Hepatocyte (in vitro differentiated cells): ENCODE data around the gene TRIM44. TPM values are rescaled to one million over a fixed set of nuclear protein-coding genes. Genes with fewer than 3 reads are reported as not detected.

Experiments
- DNase-seq: peaks from one replicate; pipeline ENCODE4 v3.0.0-alpha.2; 2016; ENCODE audit warnings: low spot score
- H2AFZ ChIP-seq: fragments of 200-600 bp; sonication (generic); 2 replicates; pipeline ENCODE4 v1.6.0; 2016; ENCODE audit warnings: antibody characterized with exemption, mild to moderate bottlenecking
- H3K27ac ChIP-seq: fragments of 200-600 bp; sonication (generic); 2 replicates; pipeline ENCODE4 v1.5.1; 2016; ENCODE audit warnings: mild to moderate bottlenecking
- H3K27me3 ChIP-seq: fragments of 200-600 bp; sonication (generic); 2 replicates; pipeline ENCODE4 v1.6.1; 2016
- H3K36me3 ChIP-seq: fragments of 200-600 bp; sonication (generic); replicated peaks from 2 replicates; pipeline ENCODE4 v1.5.1; 2016; ENCODE audit warnings: low read depth; ENCODE audit not compliant: insufficient read depth
- H3K4me1 ChIP-seq: fragments of 200-600 bp; sonication (generic); 2 replicates; pipeline ENCODE4 v1.5.1; 2016; ENCODE audit warnings: mild to moderate bottlenecking, moderate library complexity; ENCODE audit not compliant: insufficient read depth
- H3K4me2 ChIP-seq: fragments of 200-600 bp; sonication (generic); 2 replicates; pipeline ENCODE4 v1.6.0; 2016
- H3K4me3 ChIP-seq: fragments of 200-600 bp; sonication (generic); 2 replicates; pipeline ENCODE4 v1.5.1; 2016; ENCODE audit warnings: mild to moderate bottlenecking
- H3K79me2 ChIP-seq: fragments of 200-600 bp; sonication (generic); 2 replicates; pipeline ENCODE4 v1.6.0; 2017; ENCODE audit warnings: mild to moderate bottlenecking
- H3K9me2 ChIP-seq: fragments of 200-600 bp; sonication (generic); replicated peaks from 2 replicates; pipeline ENCODE4 v1.6.0; 2017; ENCODE audit warnings: mild to moderate bottlenecking; ENCODE audit not compliant: insufficient read depth
- H3K9me3 ChIP-seq: fragments of 200-600 bp; sonication (generic); 2 replicates; pipeline ENCODE4 v1.5.1; 2016; ENCODE audit warnings: low read depth, mild to moderate bottlenecking
- H4K20me1 ChIP-seq: fragments of 200-600 bp; sonication (generic); 2 replicates; pipeline ENCODE4 v1.6.0; 2016; ENCODE audit warnings: mild to moderate bottlenecking; ENCODE audit not compliant: insufficient read depth, poor library complexity, severe bottlenecking
- CTCF ChIP-seq: fragments of 200-600 bp; sonication (generic); IDR thresholded peaks from 2 replicates; pipeline ENCODE4 v1.5.1; 2016; ENCODE audit warnings: antibody characterized with exemption, mild to moderate bottlenecking; ENCODE audit not compliant: poor library complexity
- EZH2 ChIP-seq: fragments of 200-600 bp; sonication (generic); IDR thresholded peaks from 2 replicates; pipeline ENCODE4 v1.6.1; 2016; ENCODE audit warnings: antibody characterized with exemption, mild to moderate bottlenecking, borderline replicate concordance
- EZH2phosphoT487 ChIP-seq: fragments of 200-600 bp; sonication (generic); IDR thresholded peaks from one replicate; pipeline ENCODE4 v1.6.1; 2018; ENCODE audit warnings: antibody characterized with exemption, mild to moderate bottlenecking, low read depth, moderate library complexity; ENCODE audit not compliant: unreplicated experiment, severe bottlenecking
- WGBS: methylation state at CpG from one replicate; pipeline ENCODE4 v1.1.6; 2016; ENCODE audit warnings: low lambda C conversion rate; ENCODE audit errors: missing lambda C conversion rate; 5-methylcytosine and 5-hydroxymethylcytosine counted together
- polyA plus RNA-seq: library from polyadenylated mRNA; unstranded; fragments of >200 nt; fragmentation: Nextera tagmentation; extraction: Ambion mirVana; gene quantifications from 2 replicates; pipeline ENCODE4 v1.2.1, GENCODE V29; 2016
- total RNA-seq: library from RNA; depleted of rRNA; stranded (reverse); fragments of >200 nt; gene quantifications from 2 replicates; pipeline ENCODE4 v1.2.3, GENCODE V29; 2014

The TRIM44 gene
- total and polyA plus RNA-seq, 2 experiments from 2014 or later, result 20.8 to 43.2 TPM

- no peak for DNase-seq
- 98% methylated on average over 15 of the region's 15 CpGs for WGBS
- no peaks in the 10 kb centered on the region for H3K79me2 ChIP-seq
- no peaks in the 10 kb centered on the region for H3K36me3 ChIP-seq
- no peaks in the 10 kb centered on the region for H4K20me1 ChIP-seq
- no peaks in the 10 kb centered on the region for H3K9me2 ChIP-seq
- H3K9me3 ChIP-seq, result no peaks in the 10 kb centered on the region
- H3K4me3 ChIP-seq, result no peak overlapping the region
- no peak for TF ChIP-seq EZH2phosphoT487
- no peak for TF ChIP-seq EZH2
- no peak for TF ChIP-seq CTCF
- no peak overlapping the region for H3K27ac ChIP-seq
- no peak overlapping the region for H2AFZ ChIP-seq
- no peaks in the 10 kb centered on the region for H3K27me3 ChIP-seq
- H3K4me1 ChIP-seq, result no peaks in the 10 kb centered on the region
- H3K4me2 ChIP-seq, result no peak overlapping the region
These were observed 198.6 kb downstream of the TRIM44 start for GRCh38 chr11:35861191-35861590.

GRCh38 chr11:35862666-35863065 is 200.1 kb downstream of the TRIM44 start:
- Histone ChIP-seq H3K27me3 (no peaks in the 10 kb centered on the region), H3K36me3 (no peaks in the 10 kb centered on the region), H3K4me1 (no peaks in the 10 kb centered on the region), H3K27ac (no peak overlapping the region), H3K79me2 (no peaks in the 10 kb centered on the region), H3K4me3 (no peak overlapping the region), H2AFZ (no peak overlapping the region), H3K9me2 (no peaks in the 10 kb centered on the region), H4K20me1 (no peaks in the 10 kb centered on the region), H3K9me3 (no peaks in the 10 kb centered on the region), H3K4me2 (no peak overlapping the region)
- DNase-seq, result no peak
- 44% methylated on average over 3 of the region's 3 CpGs for WGBS
- no peak for TF ChIP-seq CTCF

- 100% methylated on average over 2 of the region's 2 CpGs for WGBS
- TF ChIP-seq CTCF (no peak), EZH2phosphoT487 (no peak), EZH2 (no peak)
- no peaks in the 10 kb centered on the region for H3K4me1 ChIP-seq
These were observed 201.6 kb downstream of the TRIM44 start for GRCh38 chr11:35864131-35864530.

GRCh38 chr11:35866601-35867000 is 204.0 kb downstream of the TRIM44 start:
- WGBS, result 77% methylated on average over 1 of the region's 1 CpG
- no peaks in the 10 kb centered on the region for H3K27me3 ChIP-seq
- DNase-seq, result no peak
- no peak overlapping the region for H2AFZ ChIP-seq
- no peaks in the 10 kb centered on the region for H3K79me2 ChIP-seq
- no peaks in the 10 kb centered on the region for H4K20me1 ChIP-seq
- no peak overlapping the region for H3K4me3 ChIP-seq
- H3K9me2 ChIP-seq, result no peaks in the 10 kb centered on the region
- H3K9me3 ChIP-seq, result peaks cover 13% of the 10 kb centered on the region
- no peak overlapping the region for H3K4me2 ChIP-seq
- TF ChIP-seq CTCF (no peak), EZH2 (no peak), EZH2phosphoT487 (no peak)
- H3K36me3 ChIP-seq, result no peaks in the 10 kb centered on the region
- H3K27ac ChIP-seq, result no peak overlapping the region
- H3K4me1 ChIP-seq, result no peaks in the 10 kb centered on the region

More at GRCh38 chr11:35864131-35864530, 201.6 kb downstream of the TRIM44 start:
- Histone ChIP-seq H3K4me3 (no peak overlapping the region), H3K4me2 (no peak overlapping the region), H3K9me3 (peaks cover 11% of the 10 kb centered on the region), H2AFZ (no peak overlapping the region), H3K79me2 (no peaks in the 10 kb centered on the region), H3K27me3 (no peaks in the 10 kb centered on the region), H3K9me2 (no peaks in the 10 kb centered on the region), H3K36me3 (no peaks in the 10 kb centered on the region), H4K20me1 (no peaks in the 10 kb centered on the region), H3K27ac (no peak overlapping the region)
- DNase-seq, result no peak
